Liver (tissue), 9 donors: Measurements from ENCODE around the gene PEX11B. TPM values are rescaled to one million over a fixed set of nuclear protein-coding genes. Genes with fewer than 3 reads are reported as not detected.
A peak's percentile ranks its signal among the peaks of the same experiment; 100 is the strongest.

Experiments used
- DNase-seq: peaks from one replicate; pipeline ENCODE4 v3.0.0-alpha.2; 2017; ENCODE audit warnings: low spot score
- H3K27ac ChIP-seq, 2 donors: one replicate each; pipeline ENCODE4 v1.7.0; 2013; ENCODE audit warnings: inconsistent platforms in 2 of 2, low read length in 2 of 2, control low read depth in 1 of 2, low read depth in 1 of 2, mild to moderate bottlenecking in 1 of 2
- H3K27me3 ChIP-seq, 4 donors: one replicate each; pipeline versions ENCODE4 v1.6.1 to v1.7.0; 2013; ENCODE audit warnings: low read length in 3 of 4, inconsistent platforms in 1 of 4, mild to moderate bottlenecking in 1 of 4, moderate library complexity in 1 of 4; ENCODE audit not compliant: control insufficient read depth in 4 of 4, insufficient read depth in 4 of 4
- H3K36me3 ChIP-seq, 4 donors: one replicate each; pipeline versions ENCODE4 v1.6.1 to v1.7.0; 2013; ENCODE audit warnings: low read length in 3 of 4, mild to moderate bottlenecking in 3 of 4, low read depth in 1 of 4, moderate library complexity in 1 of 4; ENCODE audit not compliant: control insufficient read depth in 4 of 4, insufficient read depth in 3 of 4
- H3K4me1 ChIP-seq, 4 donors: one replicate each; pipeline versions ENCODE4 v1.6.1 to v1.7.0; 2013; ENCODE audit warnings: low read length in 3 of 4, mild to moderate bottlenecking in 3 of 4, moderate library complexity in 1 of 4; ENCODE audit not compliant: control insufficient read depth in 4 of 4, insufficient read depth in 4 of 4
- H3K4me3 ChIP-seq, 3 donors: one replicate each; pipeline versions ENCODE4 v1.6.1 to v1.7.0; 2013; ENCODE audit warnings: low read length in 3 of 3, control low read depth in 1 of 3, low read depth in 1 of 3, mild to moderate bottlenecking in 1 of 3
- H3K9ac ChIP-seq, 2 donors: one replicate each; pipeline ENCODE4 v1.7.0; 2013; ENCODE audit warnings: low read length in 2 of 2, mild to moderate bottlenecking in 2 of 2, moderate library complexity in 2 of 2, control low read depth in 1 of 2, low read depth in 1 of 2
- H3K9me3 ChIP-seq, 4 donors: one replicate each; pipeline versions ENCODE4 v1.6.1 to v1.7.0; 2013; ENCODE audit warnings: low read length in 3 of 4; ENCODE audit not compliant: control insufficient read depth in 4 of 4
- CTCF ChIP-seq: fragments of 150-350 bp; IDR thresholded peaks from 2 replicates; pipeline ENCODE4 v1.5.1; 2017; ENCODE audit warnings: improper control_type of control experiment, low read depth, low read length; ENCODE audit not compliant: missing input control
- EGR1 ChIP-seq, 2 donors: IDR thresholded peaks; 2 replicates each; pipeline ENCODE4 v1.6.1; 2016 to 2018; ENCODE audit warnings: antibody characterized with exemption in 2 of 2, low read depth in 2 of 2
- FOXA1 ChIP-seq: IDR thresholded peaks from 2 replicates; pipeline ENCODE4 v1.6.1; 2016; ENCODE audit warnings: antibody characterized with exemption
- FOXA2 ChIP-seq: IDR thresholded peaks from 2 replicates; pipeline ENCODE4 v1.6.1; 2016; ENCODE audit warnings: antibody characterized with exemption
- GABPA ChIP-seq, 2 donors: IDR thresholded peaks in 1 of 2; conservative IDR thresholded peaks in 1 of 2; 2 replicates each; pipeline ENCODE4 v1.6.1; 2016; ENCODE audit warnings: antibody characterized with exemption in 2 of 2, mild to moderate bottlenecking in 1 of 2, moderate library complexity in 1 of 2
- HNF4A ChIP-seq, 2 donors: conservative IDR thresholded peaks; 2 replicates each; pipeline ENCODE4 v1.6.1; 2016; ENCODE audit warnings: antibody characterized with exemption in 2 of 2, mild to moderate bottlenecking in 2 of 2
- HNF4G ChIP-seq: IDR thresholded peaks from 2 replicates; pipeline ENCODE4 v1.6.1; 2016; ENCODE audit warnings: antibody characterized with exemption
- JUND ChIP-seq, 2 donors: IDR thresholded peaks; 2 replicates each; pipeline ENCODE4 v1.6.1; 2016; ENCODE audit warnings: antibody characterized with exemption in 2 of 2
- NR2F2 ChIP-seq: IDR thresholded peaks from 2 replicates; pipeline ENCODE4 v1.6.1; 2016; ENCODE audit warnings: antibody characterized with exemption
- RAD21 ChIP-seq, 2 donors: IDR thresholded peaks; 2 replicates each; pipeline ENCODE4 v1.6.1; 2016; ENCODE audit warnings: antibody characterized with exemption in 2 of 2, mild to moderate bottlenecking in 2 of 2
- RXRA ChIP-seq, 2 donors: IDR thresholded peaks; 2 replicates each; pipeline ENCODE4 v1.6.1; 2017 to 2018; ENCODE audit warnings: antibody characterized with exemption in 2 of 2, mild to moderate bottlenecking in 1 of 2
- SP1 ChIP-seq: IDR thresholded peaks from 2 replicates; pipeline ENCODE4 v1.6.1; 2018; ENCODE audit warnings: antibody characterized with exemption, mild to moderate bottlenecking
- TAF1 ChIP-seq: conservative IDR thresholded peaks from 2 replicates; pipeline ENCODE4 v1.6.1; 2016; ENCODE audit warnings: antibody characterized with exemption, mild to moderate bottlenecking
- YY1 ChIP-seq: IDR thresholded peaks from 2 replicates; pipeline ENCODE4 v1.6.1; 2016; ENCODE audit warnings: antibody characterized with exemption, mild to moderate bottlenecking
- WGBS: extraction: QIAGEN DNeasy Blood & Tissue Kit; methylation state at CpG from one replicate; pipeline ENCODE4 v1.1.7; 2013; 5-methylcytosine and 5-hydroxymethylcytosine counted together
- polyA plus RNA-seq, 2 donors: library from polyadenylated mRNA; stranded (reverse) in 1 of 2; unstranded in 1 of 2; fragments of 200-250 nt in 1 of 2; fragments of >200 nt in 1 of 2; fragmentation: Nextera tagmentation in 1 of 2; extraction: Ambion mirVana in 1 of 2; gene quantifications; one replicate each; pipeline versions ENCODE4 v1.2.1 to v1.2.3, GENCODE V29; 2013 to 2015
- total RNA-seq, 2 donors: library from RNA; depleted of rRNA; stranded (reverse); fragments of >200 nt; gene quantifications; one replicate each; pipeline ENCODE4 v1.2.3, GENCODE V29; 2014
- TF ChIP-seq, protein P1 (sequence below): IDR thresholded peaks from 2 replicates; pipeline ENCODE4 v1.6.1; 2016; ENCODE audit warnings: antibody characterized with exemption
- TF ChIP-seq, protein P2 (sequence below): IDR thresholded peaks from 2 replicates; pipeline ENCODE4 v1.6.1; 2016; ENCODE audit warnings: antibody characterized with exemption
- TF ChIP-seq, protein P3 (sequence below): IDR thresholded peaks from 2 replicates; pipeline ENCODE4 v1.6.1; 2016; ENCODE audit warnings: antibody characterized with exemption, mild to moderate bottlenecking
- donor health status: healthy.
- donor health status: healthy.
- donor health status: healthy.
- donor health status: healthy.
- donor health status: healthy.

The PEX11B gene
- total and polyA plus RNA-seq, 4 donors, result 13.4 to 21.0 (median 16.1) TPM

- TF ChIP-seq GABPA (IDR thresholded peaks at IDR 0.05 in 1 of 2, conservative IDR thresholded peaks at IDR 0.05 in 1 of 2), result no peak
- TF ChIP-seq JUND (IDR thresholded peaks at IDR 0.05), result peak in 1 of 2 donors; percentile 34
- no peak for TF ChIP-seq NR2F2
- TF ChIP-seq EGR1 (IDR thresholded peaks at IDR 0.05; ENCODE audit: low read depth in 2 of 2), result no peak
- TF ChIP-seq HNF4A (conservative IDR thresholded peaks at IDR 0.05), result no peak
- peak; percentile 79 for TF ChIP-seq YY1
- TF ChIP-seq SP1, result peak; percentile 76
- TF ChIP-seq FOXA1, result no peak
- TF ChIP-seq, protein P1, sequence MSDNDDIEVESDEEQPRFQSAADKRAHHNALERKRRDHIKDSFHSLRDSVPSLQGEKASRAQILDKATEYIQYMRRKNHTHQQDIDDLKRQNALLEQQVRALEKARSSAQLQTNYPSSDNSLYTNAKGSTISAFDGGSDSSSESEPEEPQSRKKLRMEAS, result no peak
- peak; percentile 85 for TF ChIP-seq TAF1
- no peak for TF ChIP-seq CTCF
Measured at GRCh38 chr1:145957443-145958319, 39.2 kb upstream of the PEX11B start, which contains the start of gene LIX1L (continued).

DNA sequence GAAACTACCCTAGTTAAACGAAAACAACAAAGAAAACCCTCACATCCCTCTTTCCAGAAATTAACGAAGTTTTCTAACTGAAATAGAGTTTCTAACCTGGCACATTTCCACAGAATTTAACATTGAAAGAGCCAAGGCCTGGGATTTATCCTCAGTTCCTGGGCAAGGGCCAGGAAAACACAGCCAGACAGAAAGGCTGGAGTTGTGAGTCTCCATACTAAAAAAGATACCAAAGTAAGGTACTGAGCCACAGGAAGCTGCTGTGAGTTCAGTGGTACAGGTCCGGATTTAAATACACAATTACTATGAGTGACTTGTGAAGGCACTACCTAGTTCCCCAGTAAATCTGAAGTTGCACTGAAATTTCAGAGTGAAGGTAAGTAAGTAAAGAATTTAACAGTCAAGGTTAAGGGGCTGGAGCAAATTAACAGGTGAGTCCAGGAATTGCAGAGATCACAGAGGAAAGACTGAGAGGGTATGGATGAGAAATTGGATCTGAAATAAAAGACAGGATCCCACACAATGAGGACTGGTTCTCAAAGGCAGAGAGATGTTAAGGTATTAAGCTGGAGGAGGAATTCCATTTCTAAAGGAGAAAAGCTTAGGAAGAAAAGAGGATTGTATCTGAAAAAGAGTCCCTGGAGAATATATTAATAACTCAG lies 38.4 kb upstream of the PEX11B start:
- H3K4me1 ChIP-seq, result peaks cover 13 to 58% (median 49%) of the 10 kb centered on the region in 4 donors
- peak overlapping the region; percentile 49 to 86 (median 71) for H3K4me3 ChIP-seq
- peak overlapping the region; percentile 81 to 91 for H3K9ac ChIP-seq
- no peak for DNase-seq
- H3K36me3 ChIP-seq, result no peaks in the 10 kb centered on the region
- TF ChIP-seq RAD21 (IDR thresholded peaks at IDR 0.05), result no peak
- TF ChIP-seq JUND (IDR thresholded peaks at IDR 0.05), result no peak
- TF ChIP-seq EGR1 (IDR thresholded peaks at IDR 0.05; ENCODE audit: low read depth in 2 of 2), result no peak
- TF ChIP-seq, protein P2, sequence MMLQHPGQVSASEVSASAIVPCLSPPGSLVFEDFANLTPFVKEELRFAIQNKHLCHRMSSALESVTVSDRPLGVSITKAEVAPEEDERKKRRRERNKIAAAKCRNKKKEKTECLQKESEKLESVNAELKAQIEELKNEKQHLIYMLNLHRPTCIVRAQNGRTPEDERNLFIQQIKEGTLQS, result no peak
- TF ChIP-seq HNF4A (conservative IDR thresholded peaks at IDR 0.05), result no peak
- TF ChIP-seq GABPA (IDR thresholded peaks at IDR 0.05 in 1 of 2, conservative IDR thresholded peaks at IDR 0.05 in 1 of 2), result no peak
- TF ChIP-seq RXRA (IDR thresholded peaks at IDR 0.05), result no peak
- H3K27me3 ChIP-seq, result no peaks in the 10 kb centered on the region
- WGBS, result 7% methylated on average over 3 of the region's 3 CpGs
- no peaks in the 10 kb centered on the region for H3K9me3 ChIP-seq
- peak overlapping the region; percentile 80 to 88 for H3K27ac ChIP-seq

DNA sequence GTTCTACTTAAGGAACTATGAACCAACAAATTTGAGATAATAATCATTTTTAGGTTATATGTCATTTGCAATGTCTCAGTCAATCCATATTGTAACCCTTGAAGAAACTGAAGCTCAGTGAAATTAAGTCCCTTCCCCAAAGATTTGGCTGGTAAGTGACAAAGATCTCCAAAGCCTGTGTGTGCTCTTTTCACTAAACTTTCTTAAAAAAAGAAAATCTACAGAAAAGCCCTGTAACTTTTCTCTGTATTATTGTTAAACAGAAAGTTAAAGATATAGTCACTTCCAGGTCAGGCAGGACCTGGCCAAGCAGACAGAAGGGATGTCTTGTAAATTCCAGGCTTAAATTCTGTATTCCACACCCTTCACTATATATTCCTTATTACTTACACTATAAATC lies 37.8 kb upstream of the PEX11B start:
- H3K4me1 ChIP-seq, result peaks cover 11 to 55% (median 43%) of the 10 kb centered on the region in 4 donors
- no peaks in the 10 kb centered on the region for H3K36me3 ChIP-seq
- H3K9ac ChIP-seq, result peak overlapping the region; percentile 81 to 91
- no peaks in the 10 kb centered on the region for H3K27me3 ChIP-seq
- DNase-seq, result no peak
- no peaks in the 10 kb centered on the region for H3K9me3 ChIP-seq
- peak overlapping the region; percentile 80 to 88 for H3K27ac ChIP-seq
- TF ChIP-seq NR2F2, result no peak
- TF ChIP-seq HNF4G, result no peak
- TF ChIP-seq, protein P3, sequence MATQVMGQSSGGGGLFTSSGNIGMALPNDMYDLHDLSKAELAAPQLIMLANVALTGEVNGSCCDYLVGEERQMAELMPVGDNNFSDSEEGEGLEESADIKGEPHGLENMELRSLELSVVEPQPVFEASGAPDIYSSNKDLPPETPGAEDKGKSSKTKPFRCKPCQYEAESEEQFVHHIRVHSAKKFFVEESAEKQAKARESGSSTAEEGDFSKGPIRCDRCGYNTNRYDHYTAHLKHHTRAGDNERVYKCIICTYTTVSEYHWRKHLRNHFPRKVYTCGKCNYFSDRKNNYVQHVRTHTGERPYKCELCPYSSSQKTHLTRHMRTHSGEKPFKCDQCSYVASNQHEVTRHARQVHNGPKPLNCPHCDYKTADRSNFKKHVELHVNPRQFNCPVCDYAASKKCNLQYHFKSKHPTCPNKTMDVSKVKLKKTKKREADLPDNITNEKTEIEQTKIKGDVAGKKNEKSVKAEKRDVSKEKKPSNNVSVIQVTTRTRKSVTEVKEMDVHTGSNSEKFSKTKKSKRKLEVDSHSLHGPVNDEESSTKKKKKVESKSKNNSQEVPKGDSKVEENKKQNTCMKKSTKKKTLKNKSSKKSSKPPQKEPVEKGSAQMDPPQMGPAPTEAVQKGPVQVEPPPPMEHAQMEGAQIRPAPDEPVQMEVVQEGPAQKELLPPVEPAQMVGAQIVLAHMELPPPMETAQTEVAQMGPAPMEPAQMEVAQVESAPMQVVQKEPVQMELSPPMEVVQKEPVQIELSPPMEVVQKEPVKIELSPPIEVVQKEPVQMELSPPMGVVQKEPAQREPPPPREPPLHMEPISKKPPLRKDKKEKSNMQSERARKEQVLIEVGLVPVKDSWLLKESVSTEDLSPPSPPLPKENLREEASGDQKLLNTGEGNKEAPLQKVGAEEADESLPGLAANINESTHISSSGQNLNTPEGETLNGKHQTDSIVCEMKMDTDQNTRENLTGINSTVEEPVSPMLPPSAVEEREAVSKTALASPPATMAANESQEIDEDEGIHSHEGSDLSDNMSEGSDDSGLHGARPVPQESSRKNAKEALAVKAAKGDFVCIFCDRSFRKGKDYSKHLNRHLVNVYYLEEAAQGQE, result no peak
- TF ChIP-seq, protein P2, result no peak
- TF ChIP-seq TAF1, result no peak
- TF ChIP-seq HNF4A (conservative IDR thresholded peaks at IDR 0.05), result no peak
- TF ChIP-seq, protein P1, result no peak
- no peak for TF ChIP-seq YY1
- no peak for TF ChIP-seq EGR1 (IDR thresholded peaks at IDR 0.05; ENCODE audit: low read depth in 2 of 2)
- no peak for TF ChIP-seq GABPA (IDR thresholded peaks at IDR 0.05 in 1 of 2, conservative IDR thresholded peaks at IDR 0.05 in 1 of 2)
- TF ChIP-seq CTCF, result no peak
- no peak for TF ChIP-seq FOXA2
- no peak for TF ChIP-seq JUND (IDR thresholded peaks at IDR 0.05)
- TF ChIP-seq RAD21 (IDR thresholded peaks at IDR 0.05), result no peak
- TF ChIP-seq RXRA (IDR thresholded peaks at IDR 0.05), result no peak
- peak overlapping the region in 2 of 3 donors; percentile 71 to 86 for H3K4me3 ChIP-seq
